OCI-LY7 (cell line): Measurements from ENCODE around the gene ZFR.

ENCODE experiments used
- EZH2phosphoT487 ChIP-seq: fragments of 200-600 bp; sonication (generic); IDR thresholded peaks from 2 replicates; pipeline ENCODE4 v1.6.1; 2018; ENCODE audit warnings: low read depth, borderline replicate concordance, mild to moderate bottlenecking, mixed run types, antibody characterized with exemption, low read length, moderate library complexity, mixed read lengths
- TF ChIP-seq, protein P1 (sequence below): fragments of 200-600 bp; sonication (generic); conservative IDR thresholded peaks from 2 replicates; pipeline ENCODE4 v1.5.1; 2014; ENCODE audit warnings: mild to moderate bottlenecking, antibody characterized with exemption, low read length, moderate library complexity, mixed read lengths

DNA sequence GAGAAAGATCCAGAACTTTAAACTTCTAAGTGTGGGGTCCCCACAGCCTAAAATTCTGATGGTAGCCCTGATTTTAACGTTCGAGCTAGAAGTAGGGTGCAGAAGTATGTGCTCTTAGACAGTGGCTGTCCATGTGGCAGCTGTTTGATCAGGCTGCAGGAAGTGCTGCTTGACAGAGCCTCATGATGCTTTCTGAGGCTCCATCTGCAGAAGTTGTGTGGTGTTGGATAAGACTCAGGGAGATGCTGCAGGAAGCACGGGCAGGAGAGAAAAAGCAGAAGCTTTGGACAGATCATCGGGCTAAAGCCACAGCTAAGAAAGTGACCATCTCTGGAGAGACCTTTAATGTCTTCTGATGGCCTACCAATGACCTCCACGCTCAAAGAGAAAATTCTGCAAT, 139.9 kb downstream of the ZFR start:
- TF ChIP-seq, protein P1, sequence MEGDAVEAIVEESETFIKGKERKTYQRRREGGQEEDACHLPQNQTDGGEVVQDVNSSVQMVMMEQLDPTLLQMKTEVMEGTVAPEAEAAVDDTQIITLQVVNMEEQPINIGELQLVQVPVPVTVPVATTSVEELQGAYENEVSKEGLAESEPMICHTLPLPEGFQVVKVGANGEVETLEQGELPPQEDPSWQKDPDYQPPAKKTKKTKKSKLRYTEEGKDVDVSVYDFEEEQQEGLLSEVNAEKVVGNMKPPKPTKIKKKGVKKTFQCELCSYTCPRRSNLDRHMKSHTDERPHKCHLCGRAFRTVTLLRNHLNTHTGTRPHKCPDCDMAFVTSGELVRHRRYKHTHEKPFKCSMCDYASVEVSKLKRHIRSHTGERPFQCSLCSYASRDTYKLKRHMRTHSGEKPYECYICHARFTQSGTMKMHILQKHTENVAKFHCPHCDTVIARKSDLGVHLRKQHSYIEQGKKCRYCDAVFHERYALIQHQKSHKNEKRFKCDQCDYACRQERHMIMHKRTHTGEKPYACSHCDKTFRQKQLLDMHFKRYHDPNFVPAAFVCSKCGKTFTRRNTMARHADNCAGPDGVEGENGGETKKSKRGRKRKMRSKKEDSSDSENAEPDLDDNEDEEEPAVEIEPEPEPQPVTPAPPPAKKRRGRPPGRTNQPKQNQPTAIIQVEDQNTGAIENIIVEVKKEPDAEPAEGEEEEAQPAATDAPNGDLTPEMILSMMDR, result no peak
- TF ChIP-seq EZH2phosphoT487, result no peak
